ENCODE measurements around the gene ERCC5. TPM values are rescaled to one million over a fixed set of nuclear protein-coding genes. Genes with fewer than 3 reads are reported as not detected.

The ERCC5 gene
- total RNA-seq (10 to 100 TPM; 26.5 to 37.7 (median 33.4) TPM), polyA plus RNA-seq (10 to 100 TPM; 18.1 to 59.5 TPM)
- long read RNA-seq, donor 1, full-length matches to known transcripts, result 32 of 54 reads
- long read RNA-seq, donor 1, partial matches to known transcripts, result 6 of 54 reads
- long read RNA-seq, donor 1, other reads (novel, unspliced or antisense), result 16 of 54 reads
- long read RNA-seq, donor 2, full-length matches to known transcripts, result 47 of 61 reads
- long read RNA-seq, donor 2, partial matches to known transcripts, result 8 of 61 reads
- long read RNA-seq, donor 2, other reads (novel, unspliced or antisense), result 6 of 61 reads
- long read RNA-seq, donor 3, full-length matches to known transcripts, result 41 of 69 reads
- long read RNA-seq, donor 3, partial matches to known transcripts, result 23 of 69 reads
- long read RNA-seq, donor 3, other reads (novel, unspliced or antisense), result 5 of 69 reads

- peaks cover 0 to 37% (median 28%) of the 10 kb centered on the region in 9 donors for H3K4me1 ChIP-seq
- H3K9me3 ChIP-seq, result no peaks in the 10 kb centered on the region
- H3K4me3 ChIP-seq, result peak within 1 kb of the TSS; percentile 76 to 98 (median 88)
- ATAC-seq (peak; percentile 93 to 97 (median 95)), DNase-seq (peak; percentile 93 to 96)
- no peaks in the 10 kb centered on the region for H3K27me3 ChIP-seq
- WGBS, 2 donors, result 0% methylated on average over 49 of the region's 49 CpGs
- peak within 1 kb of the TSS; percentile 88 to 98 (median 95) for H3K27ac ChIP-seq
- TF ChIP-seq CTCF (IDR thresholded peaks at IDR 0.05), result peak in 1 of 9 donors; percentile 12
- H3K36me3 ChIP-seq, result peaks cover 0 to 32% (median 8%) of the 10 kb centered on the region in 9 donors
- intact Hi-C loops (cut with DNase I), result loop anchor here in 8 of 10 donors (1.0 to 5.0 kb wide), 12 partner anchors 43 to 265 kb away; partner anchors contain the start of genes TPP2 (in 3 of the 8), BIVM (in 1 of the 8), POGLUT2 (in 1 of the 8) and TEX30 (in 1 of the 8)
Observed at GRCh38 chr13:102845630-102846260, at the start of gene ERCC5. Gene ERCC5, plus strand, starts transcription at chr13:102846032. Its CDS starts 235 bp downstream, at chr13:102846267.

DNA sequence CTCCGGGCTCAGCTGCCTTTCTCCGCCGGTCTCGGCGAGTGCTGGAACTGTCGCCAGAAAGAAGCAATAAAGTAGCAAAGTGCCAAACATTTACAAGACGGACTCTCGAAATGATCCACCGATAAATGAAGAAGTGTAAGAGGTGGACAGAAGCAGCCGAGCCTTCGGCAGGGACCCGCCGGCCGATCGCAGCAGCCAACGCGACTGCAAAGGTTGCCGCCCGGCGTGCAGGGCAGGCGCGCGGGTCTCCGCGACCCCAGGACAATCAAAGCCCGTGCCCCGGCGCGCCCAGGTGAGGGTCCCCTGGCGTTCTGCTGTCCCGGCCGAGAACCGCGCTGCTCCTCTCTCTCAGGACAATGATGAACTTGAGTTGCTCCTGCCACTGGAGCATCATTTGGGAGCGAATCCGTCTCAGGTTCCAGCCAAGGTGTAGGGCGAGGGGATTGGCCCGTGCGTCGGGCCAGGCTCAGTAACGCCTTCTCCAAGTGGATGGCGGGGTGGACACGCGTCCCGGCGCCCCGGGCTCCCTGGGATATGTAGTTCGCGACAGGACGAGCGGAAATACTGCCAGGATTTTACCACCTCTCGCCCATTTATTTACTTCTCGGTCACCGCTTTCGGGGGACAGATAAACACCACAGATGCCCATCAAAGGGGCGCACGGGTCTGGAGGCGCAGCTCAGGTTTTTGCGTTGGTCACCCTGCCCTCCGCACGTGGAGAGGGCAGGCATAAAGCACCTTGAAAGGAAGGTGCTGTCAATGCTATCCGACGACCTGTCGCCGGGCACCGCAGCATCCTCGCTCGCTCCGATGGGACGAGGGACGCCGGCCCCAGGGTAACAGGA, 47.0 kb upstream of the ERCC5 start, which contains the start of the genes BIVM and POGLUT2:
Gene BIVM (plus strand): TSS at position 539 of the 845 bp plus-strand sequence. CDS start 8,149 bp downstream, outside the sequence.
Gene POGLUT2 (minus strand): TSS at position 396 of the 845 bp plus-strand sequence. CDS start 306 bp downstream, at position 90.
- Histone ChIP-seq H3K9me3 (no peaks in the 10 kb centered on the region), H3K36me3 (peaks cover 0 to 12% (median 0%) of the 10 kb centered on the region in 9 donors), H3K27ac (peak within 1 kb of the TSS; percentile 78 to 95 (median 90)), H3K27me3 (peaks cover 0 to 26% (median 0%) of the 10 kb centered on the region in 7 donors), H3K4me1 (peaks cover 0 to 54% (median 35%) of the 10 kb centered on the region in 9 donors), H3K4me3 (peak within 1 kb of the TSS; percentile 73 to 99 (median 84))
- DNase-seq (peak; percentile 88 to 92), ATAC-seq (peak; percentile 93 to 96 (median 94))
- no peak for TF ChIP-seq CTCF (IDR thresholded peaks at IDR 0.05)
- WGBS, 2 donors, result 0% methylated on average over 72 of the region's 72 CpGs
- intact Hi-C loops (cut with DNase I), result loop anchor here in 2 of 10 donors (2.0 to 5.0 kb wide), 2 partner anchors 24 to 48 kb away; partner anchors contain the start of gene ERCC5 (in 1 of the 2)

DNA sequence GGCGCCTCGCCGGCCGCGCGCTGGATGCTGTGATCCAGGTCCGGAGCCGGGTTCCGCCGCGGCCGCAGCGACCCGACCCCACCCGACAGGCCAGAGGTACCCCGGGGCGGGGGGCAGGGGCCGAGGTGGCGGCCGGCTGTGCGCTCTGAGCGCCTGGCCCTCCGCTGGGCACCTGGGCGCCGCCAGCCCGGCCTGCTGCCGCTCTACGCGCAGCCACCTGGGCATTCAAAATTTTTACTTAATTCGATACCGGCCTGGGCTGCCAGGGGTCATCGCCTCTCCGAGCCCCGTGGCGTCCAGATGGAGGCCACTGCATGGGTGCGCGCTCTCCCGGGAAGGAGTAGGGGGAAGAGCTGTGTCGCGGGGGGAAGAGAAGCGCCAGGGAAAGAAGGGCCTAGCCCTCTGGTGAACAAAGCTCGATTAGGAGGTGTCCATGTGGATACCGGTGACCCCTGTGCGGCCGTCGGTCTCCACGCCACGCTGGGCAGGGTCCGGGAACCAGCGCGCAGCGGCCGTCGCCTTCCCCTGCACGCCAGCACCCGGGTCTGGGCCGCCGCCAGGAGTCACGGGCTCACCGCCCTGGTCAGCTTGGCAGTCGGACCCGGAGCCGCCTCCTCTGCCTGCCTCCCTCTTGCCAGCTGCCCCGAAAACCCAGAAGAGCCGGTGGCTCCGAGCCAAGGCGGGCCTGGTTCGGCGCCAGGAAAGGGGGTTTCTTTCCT, 46.2 kb upstream of the ERCC5 start:
- TF ChIP-seq CTCF (IDR thresholded peaks at IDR 0.05), result no peak
- ATAC-seq, result peak; percentile 27 to 53 (median 38)
- Histone ChIP-seq H3K36me3 (peaks cover 0 to 6% (median 0%) of the 10 kb centered on the region in 9 donors), H3K9me3 (no peaks in the 10 kb centered on the region), H3K4me1 (peaks cover 0 to 57% (median 35%) of the 10 kb centered on the region in 9 donors), H3K27ac (peak overlapping the region; percentile 78 to 95 (median 90)), H3K27me3 (peaks cover 0 to 26% (median 0%) of the 10 kb centered on the region in 7 donors), H3K4me3 (peak overlapping the region; percentile 73 to 99 (median 84))
- intact Hi-C loops (cut with DNase I), result loop anchor here in 5 of 10 donors (2.0 to 5.0 kb wide), 5 partner anchors 25 to 217 kb away; partner anchors contain the start of genes ERCC5 (in 4 of the 5) and TPP2 (in 2 of the 5)
- 1% methylated on average over 68 to 69 of the region's 69 CpGs for WGBS, 2 donors
- peak in 1 of 2 donors; percentile 53 for DNase-seq
